Epidermal melanocyte (primary cell): ENCODE data around the gene TMPRSS4.

Source experiments
- DNase-seq: peaks from one replicate; pipeline ENCODE4 v3.0.0; 2011; ENCODE audit warnings: low spot score; ENCODE audit not compliant: insufficient read length

TMPRSS4 gene

DNA sequence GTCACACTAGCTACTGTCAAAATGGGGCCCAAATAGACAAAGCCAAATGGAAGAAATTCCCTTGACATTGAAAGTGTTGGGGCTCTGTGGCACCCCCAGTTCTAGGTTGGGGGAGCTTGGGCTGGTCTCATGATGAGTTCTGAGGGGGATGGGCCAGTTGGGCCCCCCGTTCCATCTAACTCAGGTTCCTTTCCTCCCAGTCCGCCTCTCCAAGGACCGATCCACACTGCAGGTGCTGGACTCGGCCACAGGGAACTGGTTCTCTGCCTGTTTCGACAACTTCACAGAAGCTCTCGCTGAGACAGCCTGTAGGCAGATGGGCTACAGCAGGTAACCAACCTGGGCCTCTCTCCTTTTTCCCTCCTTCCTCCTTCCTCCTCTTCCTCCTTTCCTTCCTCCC, 27.6 kb downstream of the TMPRSS4 start:
- no peak for DNase-seq

DNA sequence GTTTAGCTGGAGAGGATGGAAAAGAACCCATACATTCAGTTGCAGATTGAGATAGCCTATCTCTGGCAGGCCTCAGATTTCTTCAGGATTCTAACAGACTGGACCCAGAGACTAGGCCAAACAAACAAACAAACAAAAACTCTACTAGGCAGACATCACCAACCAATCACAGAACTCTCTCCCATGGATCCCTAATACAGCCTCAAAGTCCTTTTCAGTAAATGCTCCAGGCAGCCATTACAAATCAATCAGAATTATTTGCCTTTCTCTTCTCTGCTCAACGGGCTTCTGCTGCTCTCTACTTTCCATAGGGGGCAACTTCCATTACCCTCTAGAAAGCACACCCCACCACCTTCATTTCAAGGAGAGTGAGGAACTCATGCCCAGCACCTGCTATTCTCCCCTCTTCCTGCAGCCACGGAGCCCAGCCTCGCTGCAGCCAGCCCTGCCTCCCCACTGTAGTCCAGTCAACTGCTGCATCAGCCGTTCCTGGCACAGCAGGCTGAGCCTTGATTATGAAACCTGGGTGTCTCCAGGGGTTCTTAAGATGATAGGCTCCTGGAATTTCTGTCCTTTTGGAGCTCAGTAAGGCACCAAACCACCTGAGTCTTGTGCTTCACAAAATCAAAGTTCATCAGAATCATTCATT, 28.9 kb downstream of the TMPRSS4 start:
- no peak for DNase-seq

DNA sequence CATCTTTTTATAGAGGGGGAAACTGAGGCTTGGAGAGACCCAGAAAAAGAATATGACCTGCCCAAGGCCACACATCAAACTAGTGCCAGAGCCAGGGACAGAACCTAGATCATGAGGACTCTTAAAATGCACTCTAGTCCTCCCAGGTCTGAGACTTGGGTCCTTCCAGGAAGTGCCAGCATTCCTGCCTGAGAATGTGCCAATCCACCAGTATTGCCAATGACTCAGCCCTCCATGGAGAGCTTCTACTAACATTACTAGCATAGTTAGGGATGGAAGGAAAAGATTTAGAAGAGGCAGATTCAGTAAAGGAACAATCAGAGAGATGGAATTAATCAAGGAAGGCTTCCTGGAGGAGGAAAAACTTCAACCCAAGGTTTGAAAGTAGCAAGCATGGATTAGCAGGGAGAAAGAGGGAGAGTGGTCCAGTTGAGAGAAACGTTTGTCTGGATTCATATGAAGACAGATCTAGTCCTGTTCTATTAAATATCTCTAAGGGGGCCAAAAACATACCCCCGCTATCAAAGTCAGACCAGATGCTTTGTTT, 30.0 kb downstream of the TMPRSS4 start:
- no peak for DNase-seq

DNA sequence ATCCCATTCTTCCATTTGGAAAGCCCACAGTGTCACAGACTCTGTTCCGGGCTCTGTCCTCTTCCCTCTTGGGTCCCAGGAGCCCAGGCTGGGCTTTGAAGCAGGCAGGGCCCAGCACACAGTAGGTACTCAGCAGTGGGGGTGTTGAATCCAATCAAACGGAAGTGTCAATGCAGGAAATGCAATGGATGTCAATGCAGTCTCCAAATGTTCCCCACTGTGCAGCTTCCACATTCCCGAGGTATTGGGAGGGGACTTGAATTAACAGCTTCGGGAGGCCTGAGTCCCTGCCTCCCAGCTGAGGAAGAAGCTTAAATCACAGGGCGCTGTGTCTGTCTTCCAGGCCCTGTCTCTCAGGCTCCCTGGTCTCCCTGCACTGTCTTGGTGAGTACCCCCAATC, 31.6 kb downstream of the TMPRSS4 start:
- DNase-seq, result no peak

DNA sequence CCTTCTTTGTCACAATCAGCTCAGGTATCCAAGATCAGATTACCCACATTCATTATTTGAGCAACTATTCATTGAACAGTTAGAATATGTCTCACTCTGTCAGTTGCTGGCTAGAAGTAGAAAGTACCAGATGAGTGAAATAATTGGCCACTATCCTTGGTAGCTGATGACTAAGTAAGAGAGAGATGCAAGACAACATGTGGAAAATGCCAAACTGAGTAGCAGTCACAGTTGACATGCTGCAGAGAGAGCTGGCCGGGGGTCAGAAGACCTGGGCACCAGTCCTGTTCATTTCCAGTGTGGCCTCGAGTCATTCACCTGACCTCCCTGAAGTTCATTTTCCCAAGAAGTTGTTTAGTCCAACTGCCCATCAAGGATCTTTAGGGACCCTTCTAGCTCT, 32.4 kb downstream of the TMPRSS4 start:
- DNase-seq, result no peak

DNA sequence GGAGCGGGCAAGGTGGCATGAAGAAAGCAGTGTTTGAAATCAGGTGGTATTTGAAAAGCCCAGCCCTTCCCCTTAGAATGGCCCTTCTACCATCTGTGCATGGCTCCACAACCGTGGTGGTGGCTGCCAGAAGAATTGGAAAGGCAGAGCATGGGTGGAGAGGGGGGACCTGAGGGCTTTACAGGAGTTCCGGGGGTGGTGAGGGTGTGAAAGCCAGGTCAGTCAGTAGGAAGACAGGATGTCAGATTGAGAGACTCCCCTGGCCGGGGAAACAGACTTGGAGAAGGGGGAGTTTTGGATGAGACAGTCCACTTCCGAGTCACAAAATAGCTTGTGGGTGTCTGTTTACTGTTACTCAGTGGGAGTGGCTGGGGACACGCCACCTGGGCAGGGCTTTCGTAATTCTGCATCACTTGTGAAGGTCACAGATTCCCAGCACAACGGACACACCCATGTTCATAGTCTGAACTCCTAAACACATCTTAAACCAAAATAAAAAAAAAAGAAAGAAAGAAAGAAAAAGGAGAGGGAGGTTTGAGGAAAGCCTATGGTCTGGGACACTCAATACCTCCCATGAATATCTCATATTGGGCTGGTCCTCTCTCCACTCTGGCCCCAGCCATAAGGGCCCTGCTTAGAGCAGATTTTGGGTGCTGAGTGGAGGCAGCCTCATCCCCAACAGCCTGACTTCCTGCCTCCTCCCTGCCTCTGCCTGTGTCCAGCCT, 34.3 kb downstream of the TMPRSS4 start:
- DNase-seq, result no peak

DNA sequence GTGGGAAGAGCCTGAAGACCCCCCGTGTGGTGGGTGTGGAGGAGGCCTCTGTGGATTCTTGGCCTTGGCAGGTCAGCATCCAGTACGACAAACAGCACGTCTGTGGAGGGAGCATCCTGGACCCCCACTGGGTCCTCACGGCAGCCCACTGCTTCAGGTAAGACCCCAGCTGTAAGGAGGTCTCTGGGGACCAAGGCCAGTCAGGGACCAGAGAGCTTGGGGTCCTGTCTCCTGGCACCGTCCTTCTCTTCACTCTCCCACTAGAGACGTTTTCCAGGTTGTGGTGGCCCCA, 34.8 kb downstream of the TMPRSS4 start:
- no peak for DNase-seq

DNA sequence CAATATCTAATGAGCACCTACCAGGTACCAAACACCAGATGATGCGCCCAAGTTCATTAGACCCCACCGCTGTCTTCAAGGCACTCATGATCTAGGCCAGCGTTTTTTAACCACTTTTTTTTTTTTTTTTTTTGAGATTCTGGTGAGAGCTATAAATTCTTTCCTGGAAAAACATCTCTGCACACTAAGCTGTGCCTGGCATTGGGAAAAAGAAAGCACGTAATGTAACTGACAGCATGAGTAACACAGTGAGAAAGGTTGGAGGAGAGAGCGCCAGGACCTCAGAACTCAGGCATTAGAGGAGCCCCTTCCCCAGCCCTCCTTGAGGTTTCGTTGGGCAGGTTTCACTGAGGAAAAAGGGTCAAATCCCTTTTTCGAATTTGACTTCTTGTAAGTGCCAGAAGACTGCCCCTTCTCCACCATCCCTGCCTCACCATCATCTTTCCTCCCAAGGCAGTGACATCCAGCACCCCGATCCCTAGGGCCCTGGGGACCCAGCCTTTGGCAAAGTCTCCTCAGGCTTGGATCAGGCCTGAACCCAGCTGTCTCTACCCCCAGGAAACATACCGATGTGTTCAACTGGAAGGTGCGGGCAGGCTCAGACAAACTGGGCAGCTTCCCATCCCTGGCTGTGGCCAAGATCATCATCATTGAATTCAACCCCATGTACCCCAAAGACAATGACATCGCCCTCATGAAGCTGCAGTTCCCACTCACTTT, 36.0 kb downstream of the TMPRSS4 start:
- no peak for DNase-seq

DNA sequence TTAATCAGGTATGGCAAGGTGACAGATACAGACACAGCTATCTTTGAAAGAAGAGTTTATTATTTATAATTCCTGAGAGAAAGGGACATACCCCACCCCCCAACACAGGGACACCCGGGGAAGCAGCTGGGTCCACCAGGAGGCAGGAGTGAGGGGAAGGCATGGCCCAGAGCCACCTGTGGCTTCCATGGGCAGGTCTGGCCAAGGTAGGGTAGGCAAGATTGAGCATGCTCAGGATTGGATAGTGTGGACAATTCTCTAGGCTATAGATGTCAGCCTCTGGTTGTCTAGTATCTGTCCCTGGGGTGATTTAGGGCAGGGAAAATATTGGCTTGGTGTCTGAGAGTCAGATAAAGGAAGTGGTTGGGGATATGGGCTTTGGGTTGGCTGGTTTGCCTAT, 37.4 kb downstream of the TMPRSS4 start:
- no peak for DNase-seq

DNA sequence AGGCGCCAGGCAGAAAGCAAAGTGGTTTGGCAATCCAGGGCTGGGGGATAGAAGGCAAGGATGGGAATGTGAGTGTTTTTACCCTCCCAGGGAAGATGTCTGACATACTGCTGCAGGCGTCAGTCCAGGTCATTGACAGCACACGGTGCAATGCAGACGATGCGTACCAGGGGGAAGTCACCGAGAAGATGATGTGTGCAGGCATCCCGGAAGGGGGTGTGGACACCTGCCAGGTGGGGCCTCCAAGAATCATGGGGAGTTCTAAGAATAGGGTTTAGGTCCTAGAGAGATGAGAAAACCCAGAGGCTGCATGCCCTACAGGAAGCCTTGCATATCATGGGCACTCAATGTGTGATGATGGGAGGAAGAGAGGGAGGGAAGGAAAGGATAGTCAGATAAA, 38.2 kb downstream of the TMPRSS4 start:
- DNase-seq, result no peak

DNA sequence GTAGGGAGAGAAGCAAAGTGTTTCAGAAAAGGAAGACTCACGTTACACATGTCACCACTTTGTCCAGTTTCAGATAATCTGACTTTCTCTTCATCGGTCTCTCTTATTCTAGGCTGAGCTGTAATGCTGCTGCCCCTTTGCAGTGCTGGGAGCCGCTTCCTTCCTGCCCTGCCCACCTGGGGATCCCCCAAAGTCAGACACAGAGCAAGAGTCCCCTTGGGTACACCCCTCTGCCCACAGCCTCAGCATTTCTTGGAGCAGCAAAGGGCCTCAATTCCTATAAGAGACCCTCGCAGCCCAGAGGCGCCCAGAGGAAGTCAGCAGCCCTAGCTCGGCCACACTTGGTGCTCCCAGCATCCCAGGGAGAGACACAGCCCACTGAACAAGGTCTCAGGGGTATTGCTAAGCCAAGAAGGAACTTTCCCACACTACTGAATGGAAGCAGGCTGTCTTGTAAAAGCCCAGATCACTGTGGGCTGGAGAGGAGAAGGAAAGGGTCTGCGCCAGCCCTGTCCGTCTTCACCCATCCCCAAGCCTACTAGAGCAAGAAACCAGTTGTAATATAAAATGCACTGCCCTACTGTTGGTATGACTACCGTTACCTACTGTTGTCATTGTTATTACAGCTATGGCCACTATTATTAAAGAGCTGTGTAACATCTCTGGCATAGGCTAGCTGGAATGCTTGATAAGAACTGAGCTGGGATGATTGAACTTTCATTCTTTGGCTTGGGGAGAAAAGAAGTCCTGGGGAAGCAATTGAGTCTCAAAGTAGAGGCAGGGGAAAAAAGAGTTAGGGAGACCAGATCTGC, 41.1 kb downstream of the TMPRSS4 start:
- DNase-seq, result no peak

DNA sequence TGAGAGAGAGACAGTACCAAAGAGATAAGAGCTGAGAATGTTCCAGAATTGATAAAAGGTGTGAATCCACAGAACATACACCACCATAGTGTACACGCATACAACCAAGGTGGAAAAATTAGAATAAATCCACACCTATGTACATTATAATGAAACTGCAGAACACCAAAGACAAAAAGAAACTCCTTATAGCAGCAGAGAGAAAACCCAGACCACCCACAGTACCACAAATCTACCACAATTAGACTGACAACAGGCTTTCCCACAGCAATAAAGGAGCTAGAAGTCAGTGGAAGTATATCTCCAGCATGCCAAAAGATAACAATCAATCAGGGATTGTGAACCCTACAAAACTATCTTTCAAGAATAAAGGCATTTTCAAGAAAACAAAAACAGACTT, 43.9 kb downstream of the TMPRSS4 start:
- no peak for DNase-seq

DNA sequence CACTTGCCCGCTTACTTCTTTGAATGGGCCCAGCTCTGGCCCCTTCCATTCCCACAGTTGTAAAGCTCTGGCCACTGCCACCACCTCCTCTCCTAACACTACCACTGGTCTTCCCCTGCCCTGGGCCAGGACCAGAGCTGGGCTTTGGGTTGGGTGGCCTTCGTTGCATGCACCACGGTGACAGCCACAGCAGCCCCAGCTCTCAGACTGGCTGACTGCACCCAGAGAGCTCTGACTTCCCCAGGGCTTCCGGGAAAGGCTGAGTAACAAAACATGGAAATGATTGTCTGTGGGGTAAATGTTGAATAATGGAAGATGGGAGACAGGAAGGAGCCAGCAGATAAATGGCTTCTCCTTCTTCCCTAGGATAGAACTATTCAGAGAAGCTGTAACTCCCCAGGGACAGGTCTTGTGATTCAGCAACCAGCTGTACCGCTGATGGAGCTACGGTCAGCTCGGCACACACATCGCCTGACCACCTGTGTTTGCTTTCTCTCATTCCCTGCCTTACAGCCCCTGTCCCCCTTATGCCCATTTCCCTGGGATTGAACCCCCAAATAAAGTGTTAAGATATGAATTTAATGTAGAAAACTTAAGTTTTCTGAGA, 48.2 kb downstream of the TMPRSS4 start:
- no peak for DNase-seq

DNA sequence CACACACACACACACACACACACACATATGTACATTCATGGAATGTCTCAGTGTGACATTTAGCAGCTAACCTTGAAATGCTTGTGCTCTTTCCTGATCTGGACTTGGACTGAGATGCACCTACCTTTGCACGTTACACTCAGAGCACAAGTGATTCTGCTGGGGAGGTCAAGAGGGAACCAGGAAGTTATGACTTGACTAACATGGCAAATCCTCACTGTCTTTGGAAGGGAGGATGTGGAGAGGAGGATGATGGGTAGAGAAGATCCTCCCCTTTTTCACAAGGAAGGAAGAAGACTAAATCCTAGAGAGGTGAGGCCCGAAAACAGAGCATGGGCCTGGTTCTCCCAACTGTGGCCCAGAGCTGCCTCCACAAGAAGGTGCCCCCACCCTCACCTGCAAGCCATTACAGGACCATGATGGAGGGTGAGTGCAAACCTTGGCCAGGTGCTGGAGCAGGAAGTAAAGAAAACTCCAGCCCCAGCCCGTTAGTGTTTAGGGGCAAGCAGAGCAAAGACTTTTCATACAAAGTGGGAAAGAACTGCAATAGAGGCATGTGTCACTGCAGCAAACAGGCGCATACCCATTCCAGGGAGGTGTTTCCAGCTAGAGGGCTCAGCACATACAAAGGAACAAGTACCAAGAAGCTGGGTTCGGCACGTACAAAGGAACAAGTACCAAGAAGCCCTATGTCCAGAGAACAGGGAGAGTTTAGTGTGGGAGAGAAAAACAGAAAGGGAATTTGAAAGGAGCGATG, 49.4 kb downstream of the TMPRSS4 start:
- no peak for DNase-seq

DNA sequence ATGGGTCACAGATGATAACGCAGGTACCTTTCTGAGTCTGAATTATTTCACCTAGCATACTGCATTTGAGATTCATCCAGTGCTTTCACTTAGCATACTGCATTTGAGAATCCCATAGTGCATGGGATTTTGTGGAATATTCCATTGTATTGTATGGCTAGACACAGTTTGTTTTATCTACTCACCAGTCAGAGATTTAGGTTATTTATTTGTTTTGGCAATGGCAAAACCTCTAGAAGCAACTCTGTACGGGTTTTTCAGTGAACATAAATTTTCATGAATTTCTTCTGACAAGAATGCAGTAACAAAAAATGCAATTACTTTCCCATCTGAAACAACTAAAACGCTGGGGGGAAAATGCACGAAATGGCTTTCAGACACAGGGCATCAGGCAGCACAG, 51.4 kb downstream of the TMPRSS4 start:
- DNase-seq, result no peak

DNA sequence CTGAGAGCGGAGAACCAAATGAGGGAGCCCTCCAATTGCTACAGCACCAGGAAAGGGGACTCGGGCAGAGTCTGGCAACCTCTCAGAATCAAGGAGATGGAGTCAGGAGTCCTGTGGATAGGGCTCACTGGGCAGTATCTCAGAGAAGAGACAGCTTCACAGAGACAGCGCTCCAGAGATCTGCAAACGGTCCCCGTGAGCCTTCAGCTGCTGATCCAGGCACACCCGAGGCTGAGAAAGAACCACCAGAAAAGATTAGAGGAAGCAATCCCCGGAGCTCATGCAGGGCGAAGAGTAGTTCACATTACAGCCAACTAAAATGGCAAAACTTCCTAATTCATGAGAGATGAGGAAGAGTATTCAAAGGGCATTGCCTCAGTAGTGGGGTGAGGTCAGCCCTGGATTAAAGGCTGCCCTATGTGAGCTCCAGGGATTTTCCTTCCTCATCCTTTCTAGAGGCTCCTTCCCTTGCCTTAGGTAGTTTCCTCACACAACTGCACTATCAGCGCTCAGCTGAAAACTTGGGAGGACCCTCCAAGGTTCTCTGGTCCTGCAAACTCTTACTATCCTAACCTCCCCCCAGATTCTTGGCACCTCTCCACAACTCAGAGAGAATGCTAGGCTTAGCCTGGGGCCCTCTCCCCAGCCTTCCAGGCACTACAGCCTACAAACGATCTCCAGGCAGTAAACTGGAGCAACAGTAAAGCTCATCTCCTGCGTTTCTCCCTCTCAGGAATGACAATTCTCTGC, 52.0 kb downstream of the TMPRSS4 start:
- DNase-seq, result no peak

DNA sequence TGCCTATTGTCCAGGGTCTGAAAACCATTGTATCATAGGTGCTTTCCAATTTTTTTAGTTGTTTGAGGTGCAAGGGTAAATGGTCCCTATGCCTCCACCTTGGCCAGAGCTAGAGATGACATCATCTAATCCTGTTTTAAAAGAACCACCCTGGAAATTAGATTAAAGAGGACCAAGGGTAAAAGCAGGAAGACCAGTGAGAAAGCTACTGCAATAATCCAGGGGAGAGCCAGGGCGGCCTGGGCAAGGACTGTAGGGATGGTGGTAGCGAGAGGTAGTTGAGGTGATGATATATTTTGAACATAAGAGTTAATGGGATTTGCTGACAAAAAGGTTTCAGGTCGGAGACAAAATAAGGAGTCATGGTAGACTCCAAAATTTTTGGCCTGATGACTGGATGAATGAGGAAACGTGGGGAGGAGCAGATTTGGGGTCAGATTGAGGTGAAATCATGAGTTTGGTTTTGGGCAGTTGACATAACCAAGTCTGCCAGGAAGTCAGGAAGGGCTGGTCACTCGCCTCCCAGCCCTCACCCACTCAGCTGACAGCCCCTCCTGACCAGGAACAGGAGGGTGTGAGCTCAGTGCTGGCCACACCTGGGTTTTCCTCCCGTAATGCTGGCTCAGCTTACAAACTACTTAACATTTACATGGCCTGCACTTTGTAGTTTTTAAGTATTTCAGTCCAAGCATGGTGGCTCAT, 52.7 kb downstream of the TMPRSS4 start:
- DNase-seq, result no peak

DNA sequence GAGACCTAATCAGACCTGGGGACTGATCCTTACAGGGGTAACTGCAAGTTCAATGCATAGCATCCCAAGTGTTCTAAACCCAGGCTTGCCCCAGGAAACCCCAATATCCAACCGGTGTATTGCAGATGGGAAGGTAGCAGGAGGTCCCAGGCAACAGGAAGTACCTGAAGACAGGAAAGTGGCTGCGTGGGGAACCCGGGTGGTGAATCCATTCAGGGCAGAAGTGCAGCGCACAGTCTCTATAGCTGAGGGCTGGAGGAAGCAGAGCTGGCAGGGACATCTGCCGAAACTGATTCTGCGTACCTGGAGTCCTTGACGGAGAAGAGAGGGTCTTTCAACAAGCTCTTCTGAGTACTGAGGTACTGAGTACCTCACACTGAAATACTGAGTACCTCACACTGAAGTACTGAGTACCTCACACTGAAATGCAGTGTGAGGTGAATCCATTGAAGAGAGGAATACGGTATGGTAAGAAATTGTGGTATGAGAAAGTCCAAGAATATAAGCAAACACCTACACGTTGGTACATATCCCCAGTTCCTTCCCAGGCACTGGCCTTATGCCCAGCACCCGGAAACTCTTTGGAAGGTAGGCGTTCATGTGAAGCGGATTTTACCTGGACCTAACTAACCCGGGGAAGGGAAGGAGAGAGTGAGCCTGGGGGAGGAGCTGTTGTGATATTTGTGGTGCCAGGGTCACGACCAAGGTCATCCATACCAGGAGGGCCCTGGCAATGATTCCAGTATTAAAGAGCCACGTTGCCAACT, 55.7 kb downstream of the TMPRSS4 start:
- no peak for DNase-seq

DNA sequence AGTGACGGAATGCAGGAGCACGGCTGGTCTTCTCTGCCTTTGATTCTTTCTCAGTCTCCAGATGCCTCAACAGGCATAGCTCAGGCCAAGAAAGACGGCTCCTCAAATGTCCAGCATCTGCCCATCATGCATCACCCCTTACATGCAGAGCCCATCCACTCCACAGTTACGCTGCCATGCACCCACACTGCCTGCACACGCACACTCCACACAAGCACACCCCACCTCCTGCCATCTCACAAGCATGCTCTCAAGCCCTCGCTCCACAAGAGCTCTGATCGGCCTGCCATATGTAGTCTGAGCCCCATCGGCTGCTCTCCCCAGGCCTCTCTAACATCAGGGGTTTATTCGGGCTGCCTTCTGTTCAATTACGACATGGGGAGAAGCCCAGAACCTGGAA, 56.9 kb downstream of the TMPRSS4 start:
- no peak for DNase-seq
